Neuronal stem cell (in vitro differentiated cells): ENCODE results near the gene EIPR1.

Experiments
- DNase-seq: peaks from one replicate; pipeline ENCODE4 v3.0.0-alpha.2; 2013; ENCODE audit warnings: low spot score
- H2AFZ ChIP-seq: one replicate; pipeline ENCODE4 v1.6.1; 2013; ENCODE audit warnings: mild to moderate bottlenecking, low read length, inconsistent platforms
- H2AK5ac ChIP-seq: 2 replicates; pipeline ENCODE4 v1.6.1; 2013; ENCODE audit warnings: low read depth, mild to moderate bottlenecking, inconsistent platforms, low read length, moderate library complexity, mixed read lengths
- H2BK120ac ChIP-seq: 2 replicates; pipeline ENCODE4 v1.6.1; 2013; ENCODE audit warnings: low read depth, mild to moderate bottlenecking, inconsistent platforms, low read length, moderate library complexity, mixed read lengths
- H2BK12ac ChIP-seq: one replicate; pipeline ENCODE4 v1.6.1; 2013; ENCODE audit warnings: low read length, inconsistent platforms
- H2BK15ac ChIP-seq: 2 replicates; pipeline ENCODE4 v1.6.1; 2013; ENCODE audit warnings: mild to moderate bottlenecking, low read length, inconsistent platforms, mixed read lengths
- H2BK5ac ChIP-seq: one replicate; pipeline ENCODE4 v1.6.1; 2013; ENCODE audit warnings: inconsistent platforms, mild to moderate bottlenecking, low read length, moderate library complexity
- H3K14ac ChIP-seq: one replicate; pipeline ENCODE4 v1.6.1; 2013; ENCODE audit warnings: low read length, inconsistent platforms
- H3K18ac ChIP-seq: 2 replicates; pipeline ENCODE4 v1.6.1; 2013; ENCODE audit warnings: low read length, inconsistent platforms
- H3K23ac ChIP-seq: 2 replicates; pipeline ENCODE4 v1.6.1; 2013; ENCODE audit warnings: low read depth, mild to moderate bottlenecking, mixed read lengths, low read length, inconsistent platforms; ENCODE audit not compliant: poor library complexity
- H3K27ac ChIP-seq: replicated peaks from 3 replicates; pipeline ENCODE4 v1.5.1; 2013; ENCODE audit warnings: low read length, inconsistent platforms
- H3K27me3 ChIP-seq, 3 experiments: 2 replicates each; pipeline ENCODE4 v1.6.1; 2013; ENCODE audit warnings: low read length in 3 of 3, mild to moderate bottlenecking in 2 of 3, inconsistent platforms in 1 of 3, low read depth in 1 of 3, mixed read lengths in 1 of 3, moderate library complexity in 1 of 3; ENCODE audit not compliant: control insufficient read depth in 3 of 3, insufficient read depth in 3 of 3
- H3K36me3 ChIP-seq, 2 donors: replicated peaks in 1 of 2; 2 replicates each; pipeline ENCODE4 v1.6.1; 2013; ENCODE audit warnings: low read length in 2 of 2; ENCODE audit not compliant: control insufficient read depth in 2 of 2, insufficient read depth in 2 of 2
- H3K4ac ChIP-seq: 2 replicates; pipeline ENCODE4 v1.6.1; 2013; ENCODE audit warnings: inconsistent platforms, mild to moderate bottlenecking, low read length, moderate library complexity
- H3K4me1 ChIP-seq, 2 donors: 1 replicate in 1 of 2; 2 replicates in 1 of 2; pipeline ENCODE4 v1.6.1; 2013; ENCODE audit warnings: low read length in 2 of 2, low read depth in 1 of 2; ENCODE audit not compliant: control insufficient read depth in 2 of 2, insufficient read depth in 1 of 2
- H3K4me2 ChIP-seq: one replicate; pipeline ENCODE4 v1.6.1; 2013; ENCODE audit warnings: mild to moderate bottlenecking, low read length, inconsistent platforms; ENCODE audit not compliant: insufficient read depth, poor library complexity, severe bottlenecking
- H3K4me3 ChIP-seq, 2 donors: 2 replicates each; pipeline ENCODE4 v1.5.1; 2013; ENCODE audit warnings: low read length in 2 of 2, mild to moderate bottlenecking in 2 of 2, inconsistent platforms in 1 of 2, moderate library complexity in 1 of 2
- H3K79me1 ChIP-seq: one replicate; pipeline ENCODE4 v1.6.1; 2013; ENCODE audit warnings: low read depth, mild to moderate bottlenecking, inconsistent platforms, low read length, moderate library complexity
- H3K9ac ChIP-seq: one replicate; pipeline ENCODE4 v1.6.1; 2013; ENCODE audit warnings: mild to moderate bottlenecking, low read depth, low read length, inconsistent platforms; ENCODE audit not compliant: poor library complexity
- H3K9me3 ChIP-seq, 2 donors: replicated peaks in 1 of 2; 2 replicates each; pipeline versions ENCODE3 to v1.6.1; 2013; ENCODE audit warnings: low read length in 2 of 2, mild to moderate bottlenecking in 2 of 2, inconsistent platforms in 1 of 2, low read depth in 1 of 2, mixed read lengths in 1 of 2, moderate library complexity in 1 of 2; ENCODE audit not compliant: control insufficient read depth in 2 of 2, insufficient read depth in 1 of 2
- H4K8ac ChIP-seq: one replicate; pipeline ENCODE4 v1.6.1; 2013; ENCODE audit warnings: low read depth, mild to moderate bottlenecking, inconsistent platforms, low read length, moderate library complexity
- H4K91ac ChIP-seq: one replicate; pipeline ENCODE4 v1.6.1; 2013; ENCODE audit warnings: low read length, low read depth, mild to moderate bottlenecking, inconsistent platforms; ENCODE audit not compliant: poor library complexity
- WGBS, 2 donors: extraction: QIAGEN DNeasy Blood & Tissue Kit; methylation state at CpG; one replicate each; pipeline ENCODE4 v1.1.7; 2013; ENCODE audit warnings: missing lambda C conversion rate in 2 of 2, mixed read lengths in 1 of 2; ENCODE audit not compliant: insufficient read length in 2 of 2, insufficient replicate concordance in 1 of 2; ENCODE audit errors: extremely low coverage in 2 of 2; 5-methylcytosine and 5-hydroxymethylcytosine counted together

Gene EIPR1

DNA sequence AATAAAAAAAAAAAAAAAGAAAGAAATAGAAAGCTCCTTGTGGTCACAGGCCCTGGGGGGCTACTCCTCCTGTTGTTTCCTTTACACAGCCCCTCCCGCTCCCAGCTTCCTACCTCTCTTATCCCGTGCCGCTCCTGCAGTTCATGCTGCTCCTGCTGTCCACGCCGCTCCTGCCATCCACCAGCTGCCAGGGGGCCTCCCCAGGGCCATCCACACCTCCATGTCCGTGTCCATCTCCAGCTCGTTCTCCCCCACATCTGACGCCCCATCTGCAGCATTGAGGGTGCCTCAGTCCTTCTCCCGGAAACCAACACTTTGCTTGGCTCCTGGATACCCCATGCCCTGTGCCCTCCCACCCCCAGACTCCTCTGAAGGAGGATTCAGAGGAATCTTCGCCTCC lies 191.7 kb downstream of the EIPR1 start:
- no peak overlapping the region for H3K18ac ChIP-seq
- H3K23ac ChIP-seq: no peak overlapping the region
- H3K4ac ChIP-seq: no peak overlapping the region
- H2AFZ ChIP-seq: no peak overlapping the region
- no CpG with 5 or more reads among the region's 10 CpGs for WGBS, 2 donors
- H3K27ac ChIP-seq: no peak overlapping the region
- no peaks in the 10 kb centered on the region for H3K27me3 ChIP-seq
- peaks cover 0 to 10% of the 10 kb centered on the region in 2 donors for H3K4me1 ChIP-seq
- H2BK5ac ChIP-seq: no peak overlapping the region
- H4K91ac ChIP-seq: no peak overlapping the region
- H2BK12ac ChIP-seq: no peak overlapping the region
- H4K8ac ChIP-seq: peak overlapping the region; percentile 7
- no peak overlapping the region for H3K14ac ChIP-seq
- H3K4me3 ChIP-seq: no peak overlapping the region
- no peak overlapping the region for H2AK5ac ChIP-seq
- H3K9me3 ChIP-seq: no peaks in the 10 kb centered on the region
- no peak overlapping the region for H3K4me2 ChIP-seq
- no peak overlapping the region for H2BK120ac ChIP-seq
- peaks cover 6 to 21% of the 10 kb centered on the region in 2 donors for H3K36me3 ChIP-seq
- H3K79me1 ChIP-seq: peaks cover 4% of the 10 kb centered on the region
- no peak overlapping the region for H2BK15ac ChIP-seq
- peak overlapping the region; percentile 15 for H3K9ac ChIP-seq
- DNase-seq: no peak

DNA sequence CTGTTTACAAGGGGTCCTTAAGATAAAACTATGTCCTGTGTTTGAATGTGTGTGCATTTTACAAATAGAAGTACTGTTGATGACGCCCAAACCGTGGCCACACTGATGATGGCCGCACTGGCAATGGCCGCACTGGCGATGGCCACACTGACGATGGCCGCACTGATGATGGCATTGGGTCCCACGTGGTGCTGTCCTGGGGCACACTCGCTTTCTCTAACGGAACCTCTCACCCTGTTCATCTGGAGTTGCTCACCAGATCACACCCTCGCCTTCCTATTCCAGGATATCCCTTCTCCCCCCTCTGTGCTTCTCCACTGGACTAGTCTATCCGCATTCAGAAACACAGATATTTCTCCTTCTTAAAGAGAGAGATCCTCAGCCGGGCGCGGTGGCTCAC lies 192.4 kb downstream of the EIPR1 start:
- Histone ChIP-seq H4K91ac (no peak overlapping the region), H2BK12ac (no peak overlapping the region), H2BK5ac (no peak overlapping the region), H3K79me1 (peaks cover 6% of the 10 kb centered on the region), H2AFZ (no peak overlapping the region), H2AK5ac (no peak overlapping the region), H3K4me3 (no peak overlapping the region), H2BK120ac (no peak overlapping the region), H3K14ac (peak overlapping the region; percentile 75), H4K8ac (no peak overlapping the region), H3K4me1 (peaks cover 0 to 10% of the 10 kb centered on the region in 2 donors), H3K27ac (no peak overlapping the region), H3K9me3 (no peaks in the 10 kb centered on the region), H3K18ac (no peak overlapping the region), H3K23ac (no peak overlapping the region), H3K4ac (no peak overlapping the region), H2BK15ac (no peak overlapping the region), H3K9ac (peak overlapping the region; percentile 50), H3K4me2 (no peak overlapping the region), H3K27me3 (no peaks in the 10 kb centered on the region), H3K36me3 (peaks cover 5 to 18% of the 10 kb centered on the region in 2 donors)
- DNase-seq: no peak
- no CpG with 5 or more reads among the region's 15 CpGs for WGBS, 2 donors

DNA sequence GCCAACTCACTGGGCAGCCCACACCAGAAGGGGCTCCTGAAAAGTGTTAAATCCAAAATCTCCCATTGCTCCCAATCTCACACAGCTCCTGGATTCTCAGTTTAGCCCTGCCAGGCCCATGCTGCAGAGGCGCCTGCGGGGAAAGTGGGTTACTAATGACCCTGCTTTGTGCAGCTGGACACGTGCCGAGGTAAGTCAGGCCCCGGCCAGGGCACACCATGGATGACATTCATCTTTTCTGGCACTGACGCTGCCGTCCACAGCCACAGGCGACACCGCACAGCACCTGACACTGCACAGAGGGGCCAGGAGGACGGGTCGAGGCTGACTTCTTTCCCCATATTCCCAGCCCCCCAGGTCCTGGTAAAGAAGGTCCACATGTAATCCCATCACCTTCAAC lies 193.5 kb downstream of the EIPR1 start:
- H3K36me3 ChIP-seq: peaks cover 4 to 14% of the 10 kb centered on the region in 2 donors
- H3K27ac ChIP-seq: no peak overlapping the region
- H3K4ac ChIP-seq: no peak overlapping the region
- H3K9me3 ChIP-seq: no peaks in the 10 kb centered on the region
- no peaks in the 10 kb centered on the region for H3K27me3 ChIP-seq
- no peak overlapping the region for H2AK5ac ChIP-seq
- H3K4me3 ChIP-seq: no peak overlapping the region
- no peak overlapping the region for H3K9ac ChIP-seq
- H3K4me1 ChIP-seq: peaks cover 0 to 6% of the 10 kb centered on the region in 2 donors
- H2BK12ac ChIP-seq: no peak overlapping the region
- H3K79me1 ChIP-seq: peaks cover 6% of the 10 kb centered on the region
- no peak overlapping the region for H2AFZ ChIP-seq
- no peak overlapping the region for H4K8ac ChIP-seq
- no peak overlapping the region for H3K18ac ChIP-seq
- H3K4me2 ChIP-seq: no peak overlapping the region
- DNase-seq: no peak
- no peak overlapping the region for H2BK5ac ChIP-seq
- WGBS, 2 donors: no CpG with 5 or more reads among the region's 11 CpGs
- no peak overlapping the region for H2BK15ac ChIP-seq
- no peak overlapping the region for H3K23ac ChIP-seq
- H3K14ac ChIP-seq: no peak overlapping the region
- peak overlapping the region; percentile 38 for H4K91ac ChIP-seq
- no peak overlapping the region for H2BK120ac ChIP-seq

DNA sequence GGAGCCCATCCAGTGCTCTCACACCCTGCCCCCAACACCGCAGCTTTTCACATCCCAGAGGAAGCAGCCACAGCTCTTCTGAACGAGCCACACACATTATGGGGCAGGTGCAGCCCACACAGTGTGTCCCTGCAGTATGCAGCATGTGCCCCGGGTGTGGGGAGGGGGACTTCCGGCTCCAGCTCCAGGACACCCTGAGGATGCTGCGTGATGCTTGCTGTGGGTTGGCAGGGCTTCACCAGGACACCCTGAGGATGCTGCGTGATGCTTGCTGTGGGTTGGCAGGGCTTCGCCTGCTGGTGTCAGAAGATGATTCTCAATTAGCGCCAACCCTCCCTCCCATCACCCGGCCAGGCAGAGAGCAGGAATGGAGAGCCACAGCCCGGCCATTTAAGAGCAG lies 193.9 kb downstream of the EIPR1 start:
- H3K79me1 ChIP-seq: peaks cover 6% of the 10 kb centered on the region
- no peak overlapping the region for H2BK5ac ChIP-seq
- peak overlapping the region; percentile 34 for H3K18ac ChIP-seq
- no peak for DNase-seq
- no peak overlapping the region for H3K14ac ChIP-seq
- H3K36me3 ChIP-seq: peaks cover 4 to 10% of the 10 kb centered on the region in 2 donors
- no peak overlapping the region for H2BK15ac ChIP-seq
- H3K4me3 ChIP-seq: no peak overlapping the region
- no peak overlapping the region for H2AK5ac ChIP-seq
- H3K9me3 ChIP-seq: no peaks in the 10 kb centered on the region
- H3K4ac ChIP-seq: no peak overlapping the region
- peak overlapping the region; percentile 78 for H3K9ac ChIP-seq
- WGBS, 2 donors: no CpG with 5 or more reads among the region's 10 CpGs
- H2AFZ ChIP-seq: no peak overlapping the region
- H2BK12ac ChIP-seq: no peak overlapping the region
- no peak overlapping the region for H2BK120ac ChIP-seq
- H4K8ac ChIP-seq: no peak overlapping the region
- H3K4me1 ChIP-seq: peaks cover 0 to 3% of the 10 kb centered on the region in 2 donors
- no peak overlapping the region for H3K23ac ChIP-seq
- H4K91ac ChIP-seq: no peak overlapping the region
- no peak overlapping the region for H3K4me2 ChIP-seq
- H3K27me3 ChIP-seq: no peaks in the 10 kb centered on the region
- H3K27ac ChIP-seq: no peak overlapping the region
